Lung (tissue), 12 donors: Measurements from ENCODE around the gene CRTAC1. TPM values are rescaled to one million over a fixed set of nuclear protein-coding genes. Genes with fewer than 3 reads are reported as not detected.
A peak's percentile ranks its signal among the peaks of the same experiment; 100 is the strongest.

ENCODE experiments used
- ATAC-seq: fragments of 200-7000 bp; cut with Tn5 transposase; one replicate; pipeline ENCODE4 v1.9.1; 2020; ENCODE audit warnings: moderate number of reproducible peaks; ENCODE audit not compliant: insufficient read depth, low FRiP score
- DNase-seq, 3 donors: peaks; one replicate each; pipeline ENCODE4 v3.0.0-alpha.2; 2013 to 2017
- H3K27ac ChIP-seq, 2 donors: one replicate each; pipeline ENCODE4 v1.5.1; 2013; ENCODE audit warnings: mild to moderate bottlenecking in 2 of 2, moderate library complexity in 2 of 2, control low read depth in 1 of 2, inconsistent platforms in 1 of 2, low read depth in 1 of 2, low read length in 1 of 2
- H3K27me3 ChIP-seq, 3 donors: one replicate each; pipeline ENCODE4 v1.5.1; 2013; ENCODE audit warnings: low read length in 2 of 3; ENCODE audit not compliant: control insufficient read depth in 3 of 3, insufficient read depth in 3 of 3
- H3K36me3 ChIP-seq, 4 donors: one replicate each; pipeline ENCODE4 v1.5.1; 2013; ENCODE audit warnings: low read length in 4 of 4, mild to moderate bottlenecking in 1 of 4, moderate library complexity in 1 of 4; ENCODE audit not compliant: control insufficient read depth in 4 of 4, insufficient read depth in 4 of 4
- H3K4me1 ChIP-seq, 5 donors: one replicate each; pipeline ENCODE4 v1.5.1; 2013; ENCODE audit warnings: low read length in 5 of 5, mild to moderate bottlenecking in 2 of 5, moderate library complexity in 1 of 5; ENCODE audit not compliant: control insufficient read depth in 5 of 5, insufficient read depth in 5 of 5
- H3K4me3 ChIP-seq: one replicate; pipeline ENCODE4 v1.5.1; 2013; ENCODE audit warnings: mild to moderate bottlenecking, control low read depth, moderate library complexity
- H3K9ac ChIP-seq, 2 donors: one replicate each; pipeline ENCODE4 v1.5.1; 2013; ENCODE audit warnings: low read length in 2 of 2, control low read depth in 1 of 2; ENCODE audit not compliant: insufficient read depth in 1 of 2
- H3K9me3 ChIP-seq, 4 donors: one replicate each; pipeline ENCODE4 v1.5.1; 2013; ENCODE audit warnings: low read length in 3 of 4, mild to moderate bottlenecking in 1 of 4, moderate library complexity in 1 of 4; ENCODE audit not compliant: control insufficient read depth in 4 of 4, insufficient read depth in 3 of 4
- WGBS, 2 donors: extraction: QIAGEN DNeasy Blood & Tissue Kit; methylation state at CpG; one replicate each; pipeline ENCODE4 v1.1.7; 2013; 5-methylcytosine and 5-hydroxymethylcytosine counted together
- polyA plus RNA-seq, 2 donors: library from polyadenylated mRNA; stranded (reverse); fragments of 200-250 nt; gene quantifications; one replicate each; pipeline ENCODE4 v1.2.1, GENCODE V29; 2013
- total RNA-seq, 2 donors: library from RNA; depleted of rRNA in 1 of 2; stranded (reverse); fragments of >200 nt in 1 of 2; gene quantifications; one replicate each; pipeline ENCODE4 v1.2.1, GENCODE V29; 2014 to 2021
- TF ChIP-seq, protein P1 (sequence below): IDR thresholded peaks from 2 replicates; pipeline ENCODE4 v1.5.1; 2012; ENCODE audit warnings: mild to moderate bottlenecking; ENCODE audit errors: control extremely low read depth, extremely low read depth
- donor health status: control.
- donor health status: control.
- donor health status: Bipolar disorder and iron deficiency.
- donor health status: healthy.
- donor health status: DM: yes; HTN: yes; CAD: no.

Gene CRTAC1
- total and polyA plus RNA-seq, 4 donors: 45.8 to 82.4 (median 54.3) TPM

DNA sequence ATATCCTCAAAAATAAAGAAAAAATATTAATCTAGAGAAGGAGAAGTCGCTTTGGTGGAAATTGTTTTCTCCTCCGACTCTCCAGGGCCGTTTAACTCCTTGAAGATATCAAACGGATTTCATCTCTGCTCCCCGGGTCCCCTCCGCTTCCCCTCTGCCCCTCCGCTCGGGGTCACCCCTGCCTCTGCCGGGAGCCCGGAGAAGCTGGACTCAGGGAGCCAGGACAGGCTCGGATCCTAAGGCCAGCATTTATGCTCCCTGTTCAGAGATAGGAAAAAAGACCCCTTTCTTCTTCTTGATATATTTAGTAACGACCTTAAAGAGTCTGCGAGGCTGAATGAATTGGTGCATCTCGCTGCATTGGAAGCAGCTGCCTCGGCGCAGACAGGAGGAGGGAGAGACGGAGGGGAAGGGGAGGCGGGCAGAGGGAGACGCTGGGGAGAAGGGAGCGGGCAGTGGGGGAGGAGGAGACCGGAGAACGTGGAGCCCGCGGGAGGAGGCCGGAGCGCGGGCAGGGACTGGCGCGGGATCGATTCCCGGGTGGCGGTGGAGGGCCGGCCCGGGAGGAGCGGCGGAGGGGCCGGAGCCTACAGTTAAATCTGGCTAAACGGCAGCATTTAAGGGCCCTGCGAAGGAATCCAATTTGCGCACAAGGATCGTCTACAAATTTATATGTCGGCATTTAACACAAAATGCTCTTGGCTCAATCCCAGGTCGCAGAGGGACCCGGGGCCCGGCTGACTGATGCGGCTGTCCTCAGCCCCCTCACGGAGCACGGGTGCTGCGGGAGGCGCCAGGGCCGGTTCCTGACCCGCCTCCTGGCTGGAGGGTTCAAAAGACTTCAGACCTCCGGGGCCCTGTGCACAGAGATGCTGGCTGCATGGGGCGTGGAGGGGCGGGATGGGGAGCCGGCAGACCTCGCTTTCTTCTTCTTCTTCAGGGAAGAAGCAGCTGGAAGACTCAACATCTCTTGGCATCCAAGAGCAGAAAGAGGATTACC lies 55.6 kb downstream of the CRTAC1 start:
- peaks cover 0 to 63% (median 41%) of the 10 kb centered on the region in 3 donors for H3K27me3 ChIP-seq
- DNase-seq: peak in 2 of 3 donors; percentile 1 to 6

DNA sequence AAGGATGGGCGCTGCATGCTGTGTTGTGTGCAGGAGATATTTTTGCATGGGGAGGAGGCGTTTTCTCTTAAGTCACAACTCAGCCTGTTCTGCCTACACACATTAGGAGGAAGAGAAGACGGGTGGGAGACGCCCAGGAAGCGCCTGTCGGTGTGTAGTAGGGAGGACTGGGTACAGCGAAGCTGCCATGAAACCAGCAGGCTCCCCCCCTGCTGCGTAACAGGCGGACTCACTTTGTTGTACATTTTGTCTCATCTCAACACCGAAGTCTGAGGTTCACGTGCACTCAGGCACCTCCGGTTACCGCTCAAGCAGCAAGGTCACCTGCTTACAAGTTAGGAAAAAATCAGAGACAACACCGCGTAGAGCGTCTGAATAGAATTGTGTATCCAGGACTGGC lies 56.3 kb downstream of the CRTAC1 start:
- H3K4me1 ChIP-seq: no peaks in the 10 kb centered on the region

More for the DNA sequence above, 55.6 kb downstream of the CRTAC1 start:
- 33 to 38% methylated on average over 57 of the region's 57 CpGs for WGBS, 2 donors
- no peaks in the 10 kb centered on the region for H3K36me3 ChIP-seq
- no peak overlapping the region for H3K9ac ChIP-seq
- no peak overlapping the region for H3K27ac ChIP-seq
- H3K4me1 ChIP-seq: no peaks in the 10 kb centered on the region
- ATAC-seq: no peak
- TF ChIP-seq, protein P1, sequence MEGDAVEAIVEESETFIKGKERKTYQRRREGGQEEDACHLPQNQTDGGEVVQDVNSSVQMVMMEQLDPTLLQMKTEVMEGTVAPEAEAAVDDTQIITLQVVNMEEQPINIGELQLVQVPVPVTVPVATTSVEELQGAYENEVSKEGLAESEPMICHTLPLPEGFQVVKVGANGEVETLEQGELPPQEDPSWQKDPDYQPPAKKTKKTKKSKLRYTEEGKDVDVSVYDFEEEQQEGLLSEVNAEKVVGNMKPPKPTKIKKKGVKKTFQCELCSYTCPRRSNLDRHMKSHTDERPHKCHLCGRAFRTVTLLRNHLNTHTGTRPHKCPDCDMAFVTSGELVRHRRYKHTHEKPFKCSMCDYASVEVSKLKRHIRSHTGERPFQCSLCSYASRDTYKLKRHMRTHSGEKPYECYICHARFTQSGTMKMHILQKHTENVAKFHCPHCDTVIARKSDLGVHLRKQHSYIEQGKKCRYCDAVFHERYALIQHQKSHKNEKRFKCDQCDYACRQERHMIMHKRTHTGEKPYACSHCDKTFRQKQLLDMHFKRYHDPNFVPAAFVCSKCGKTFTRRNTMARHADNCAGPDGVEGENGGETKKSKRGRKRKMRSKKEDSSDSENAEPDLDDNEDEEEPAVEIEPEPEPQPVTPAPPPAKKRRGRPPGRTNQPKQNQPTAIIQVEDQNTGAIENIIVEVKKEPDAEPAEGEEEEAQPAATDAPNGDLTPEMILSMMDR: no peak
- peaks cover 0 to 2% (median 0%) of the 10 kb centered on the region in 4 donors for H3K9me3 ChIP-seq
- no peak overlapping the region for H3K4me3 ChIP-seq

DNA sequence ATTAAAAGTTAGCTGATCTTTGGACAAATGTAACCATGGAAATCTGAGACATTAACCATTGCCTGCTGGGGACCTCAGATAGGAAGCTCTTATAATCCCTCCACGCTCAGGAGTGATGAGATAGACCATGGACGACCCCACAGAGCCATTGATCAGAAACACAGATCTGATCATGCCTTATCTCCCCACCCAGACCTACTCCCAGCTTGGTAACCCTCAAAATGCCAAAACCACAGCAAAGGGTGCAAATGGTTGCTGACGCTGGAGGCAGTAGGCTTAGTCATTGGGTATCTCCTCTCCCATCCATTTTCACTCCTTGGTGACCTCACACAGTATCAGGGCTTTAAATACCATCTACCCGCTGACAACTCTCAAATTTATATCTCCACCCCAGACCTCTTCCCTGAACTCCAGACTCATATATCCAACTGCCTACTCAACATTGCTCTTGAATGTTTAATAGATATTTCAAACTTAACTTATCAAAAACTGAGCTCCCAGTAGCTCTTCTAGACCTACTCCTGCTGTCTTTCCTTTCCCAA lies 60.8 kb downstream of the CRTAC1 start:
- TF ChIP-seq, protein P1: no peak
- Histone ChIP-seq H3K9ac (no peak overlapping the region), H3K27me3 (peaks cover 4 to 36% (median 24%) of the 10 kb centered on the region in 3 donors), H3K4me1 (no peaks in the 10 kb centered on the region), H3K27ac (no peak overlapping the region), H3K4me3 (no peak overlapping the region), H3K9me3 (peaks cover 0 to 2% (median 0%) of the 10 kb centered on the region in 4 donors), H3K36me3 (no peaks in the 10 kb centered on the region)
- DNase-seq: no peak
- WGBS, 2 donors: 69 to 76% methylated on average over 4 of the region's 4 CpGs
- no peak for ATAC-seq

More for the DNA sequence above, 56.3 kb downstream of the CRTAC1 start:
- no peak overlapping the region for H3K9ac ChIP-seq
- peaks cover 0 to 63% (median 41%) of the 10 kb centered on the region in 3 donors for H3K27me3 ChIP-seq
- H3K4me3 ChIP-seq: no peak overlapping the region
- no peaks in the 10 kb centered on the region for H3K36me3 ChIP-seq
- ATAC-seq (no peak), DNase-seq (no peak)
- TF ChIP-seq, protein P1: no peak
- H3K27ac ChIP-seq: no peak overlapping the region
- H3K9me3 ChIP-seq: peaks cover 0 to 2% (median 0%) of the 10 kb centered on the region in 4 donors
- WGBS, 2 donors: 57 to 62% methylated on average over 16 of the region's 16 CpGs
